Inflammatory macrophage treated with lipopolysaccharide for 4 hours (primary cell): ENCODE measurements around the gene ZNF536.
"Not testable (repeated sequence)": the region's sequence is repeated elsewhere in the genome, so short reads cannot be mapped to it uniquely, and the experiment has no call there.

Experiments
- DNase-seq: peaks from one replicate; pipeline ENCODE4 v3.0.0-alpha.2; 2020

The ZNF536 gene

DNA sequence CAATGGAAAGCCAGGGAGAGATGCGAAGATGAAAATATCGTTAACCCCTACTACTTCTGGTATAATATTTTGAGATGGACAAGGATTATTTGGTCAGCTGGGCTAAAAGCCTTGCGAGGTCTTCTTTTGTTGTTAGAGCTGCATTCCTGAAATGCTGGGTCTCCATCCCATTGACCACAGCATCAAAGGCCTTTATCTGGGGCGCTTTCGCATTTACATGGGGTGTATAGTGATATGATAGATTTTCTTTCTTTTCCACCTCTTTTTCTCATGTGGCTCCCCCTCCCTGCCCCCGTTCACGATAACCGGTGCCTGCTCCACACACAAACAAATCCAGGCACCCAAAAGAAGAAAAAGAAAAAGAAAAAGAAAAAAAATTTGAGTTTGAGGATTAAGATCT, 77.5 kb downstream of the ZNF536 start:
- DNase-seq: no peak

DNA sequence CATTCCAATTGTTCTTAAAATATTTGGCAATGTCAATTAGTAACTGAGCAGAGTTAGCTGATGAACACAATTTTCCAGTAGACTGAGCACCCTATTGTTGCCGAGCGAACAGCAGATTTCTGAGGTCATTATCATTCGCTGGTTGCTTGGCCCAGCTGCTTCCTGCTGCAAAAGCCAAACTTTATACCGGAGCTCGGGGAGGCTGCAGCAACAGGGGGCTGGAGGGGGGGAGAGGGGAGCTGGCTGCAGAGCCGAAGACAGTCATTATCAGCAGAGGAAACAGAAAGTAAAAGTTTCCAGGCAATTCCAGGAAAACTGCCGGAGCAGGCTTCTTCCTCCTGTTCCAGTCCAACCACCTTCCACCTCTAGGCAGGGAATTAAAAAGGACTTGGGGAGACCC, 77.9 kb downstream of the ZNF536 start:
- no peak for DNase-seq

DNA sequence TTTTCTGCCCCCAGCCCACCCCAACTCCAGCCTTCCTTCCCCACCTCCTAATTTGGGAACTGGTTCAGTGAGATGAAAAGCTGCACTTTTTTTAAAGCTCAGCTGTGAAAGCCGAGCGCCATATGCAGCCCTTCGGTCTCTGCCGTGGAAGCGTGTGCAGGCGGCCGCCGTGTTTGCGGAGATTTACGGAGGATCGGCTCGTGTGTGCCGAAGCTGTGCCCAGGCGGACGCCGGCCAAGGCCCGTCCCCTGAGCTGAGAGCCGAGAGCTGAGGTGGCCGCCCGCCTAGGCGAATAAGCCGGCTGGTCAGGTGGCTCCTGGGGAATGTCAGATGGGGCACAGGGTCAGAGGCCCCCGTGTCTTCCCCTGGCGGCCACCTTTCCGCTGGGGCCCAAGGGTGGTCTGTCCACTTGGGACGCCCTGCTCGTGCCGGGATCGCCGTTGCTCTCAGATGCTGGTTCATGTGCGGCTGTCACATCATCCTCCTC, 78.7 kb downstream of the ZNF536 start:
- no peak for DNase-seq

DNA sequence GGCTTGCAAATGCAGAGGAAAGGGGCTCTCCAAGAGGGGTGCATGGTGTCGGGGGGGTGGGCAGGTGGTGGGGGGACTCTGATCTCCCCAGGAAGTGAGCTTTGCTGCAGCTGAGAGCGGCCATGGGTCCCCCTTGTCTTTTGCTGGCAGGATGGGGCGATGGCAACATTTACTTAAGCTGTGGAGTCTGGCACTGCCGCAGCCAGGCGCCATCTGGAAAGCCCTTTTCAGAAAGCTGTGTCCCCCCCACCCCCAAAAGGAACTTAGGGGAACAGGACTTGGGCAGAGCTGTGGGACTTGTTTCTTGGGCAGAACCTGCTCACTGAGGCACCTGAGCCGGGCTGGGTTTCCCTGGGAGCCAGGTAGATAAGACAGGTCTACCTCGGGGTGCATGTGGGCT, 80.7 kb downstream of the ZNF536 start:
- DNase-seq: no peak

- no peak for DNase-seq
Measured at GRCh38 chr19:30453743-30454142, 81.6 kb downstream of the ZNF536 start.

GRCh38 chr19:30455881-30456280, 83.7 kb downstream of the ZNF536 start:
- no peak for DNase-seq

GRCh38 chr19:30457484-30457883, 85.3 kb downstream of the ZNF536 start:
- DNase-seq: no peak

DNA sequence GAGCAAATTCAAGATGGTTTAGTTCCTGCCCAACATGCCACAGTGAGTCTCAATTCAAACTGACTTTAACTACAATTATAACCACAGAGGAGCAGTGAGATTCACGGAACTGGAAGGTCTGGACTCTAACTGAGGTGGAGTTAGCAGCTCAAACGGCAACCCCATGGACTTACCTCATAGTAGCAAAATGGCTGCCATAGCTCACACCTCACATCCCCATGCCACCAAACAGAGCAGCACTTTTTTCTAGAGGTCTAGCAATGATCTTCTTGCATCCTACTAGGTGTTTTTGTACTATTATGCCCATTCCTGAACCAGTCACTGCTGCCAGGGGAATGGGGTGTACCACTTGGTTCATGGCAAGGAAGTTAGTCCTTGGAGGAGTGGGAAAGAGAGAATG, 87.7 kb downstream of the ZNF536 start:
- no peak for DNase-seq

- no peak for DNase-seq
Measured at GRCh38 chr19:30464162-30464561, 92.0 kb downstream of the ZNF536 start.

GRCh38 chr19:30466598-30466997, 94.4 kb downstream of the ZNF536 start:
- not testable (repeated sequence) for DNase-seq

GRCh38 chr19:30467239-30467638, 95.1 kb downstream of the ZNF536 start:
- no peak for DNase-seq

GRCh38 chr19:30469774-30470173, 97.6 kb downstream of the ZNF536 start:
- DNase-seq: no peak

DNA sequence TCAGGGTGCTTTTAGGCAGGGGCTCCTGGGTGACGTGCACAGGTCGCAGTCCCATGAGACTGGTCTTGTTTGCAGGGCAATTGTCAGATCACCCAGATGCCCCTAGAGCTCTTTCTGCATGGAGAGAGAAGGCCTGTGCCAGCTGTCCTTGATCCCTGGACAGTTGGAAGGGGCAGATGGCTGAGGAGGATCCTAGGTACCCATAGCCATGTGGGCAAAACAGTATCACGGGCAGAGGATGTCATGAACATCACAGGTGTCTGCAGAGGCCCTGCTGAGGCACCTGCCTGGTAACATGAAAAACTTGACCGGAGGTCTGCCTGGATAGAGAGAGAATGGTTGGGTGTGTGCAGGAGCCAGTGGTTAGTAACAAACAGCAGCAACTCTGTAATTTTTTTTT, 99.3 kb downstream of the ZNF536 start:
- no peak for DNase-seq

GRCh38 chr19:30473334-30473867, 101.2 kb downstream of the ZNF536 start:
- DNase-seq: no peak

- DNase-seq: no peak
Measured at GRCh38 chr19:30476997-30477396, 104.8 kb downstream of the ZNF536 start.

- no peak for DNase-seq
Measured at GRCh38 chr19:30479231-30479630, 107.0 kb downstream of the ZNF536 start.

DNA sequence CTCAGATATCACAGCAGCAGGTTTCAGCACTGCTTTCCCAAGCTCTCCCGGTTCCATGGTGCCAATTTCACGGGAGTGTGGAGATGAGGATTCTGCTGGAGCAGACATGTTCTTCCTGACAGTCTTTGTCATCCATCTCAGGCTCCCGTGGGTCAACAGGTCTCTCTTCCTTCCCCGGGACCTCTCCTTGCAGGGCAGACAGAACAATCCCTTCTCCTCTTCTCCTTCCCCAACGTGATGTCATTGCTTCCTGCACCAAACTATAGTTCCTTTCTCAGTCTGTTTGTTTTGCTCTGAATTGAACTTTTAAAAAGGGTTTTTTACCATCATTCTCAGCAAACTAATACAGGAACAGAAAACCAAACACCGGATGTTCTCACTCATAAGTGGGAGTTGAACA, 107.9 kb downstream of the ZNF536 start:
- DNase-seq: no peak

- DNase-seq: no peak
Measured at GRCh38 chr19:30481063-30481462, 108.9 kb downstream of the ZNF536 start.

DNA sequence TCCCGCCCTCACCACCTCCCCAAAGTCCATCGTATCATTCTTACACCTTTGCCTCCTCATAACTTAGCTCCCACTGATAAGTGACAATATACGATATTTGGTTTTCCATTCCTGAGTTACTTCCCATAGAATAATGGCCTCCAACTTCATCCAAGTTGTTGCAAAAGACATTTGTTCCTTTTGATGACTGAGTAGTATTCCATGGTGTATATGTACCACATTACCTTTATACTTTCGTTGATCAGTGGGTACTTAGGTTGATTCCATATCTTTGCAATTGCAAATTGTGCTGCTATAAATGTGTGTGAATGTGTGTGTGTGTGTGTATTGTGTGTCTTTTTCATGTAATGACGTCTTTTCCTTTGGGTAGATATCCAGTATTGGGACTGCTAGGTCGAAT, 109.6 kb downstream of the ZNF536 start:
- DNase-seq: no peak

DNA sequence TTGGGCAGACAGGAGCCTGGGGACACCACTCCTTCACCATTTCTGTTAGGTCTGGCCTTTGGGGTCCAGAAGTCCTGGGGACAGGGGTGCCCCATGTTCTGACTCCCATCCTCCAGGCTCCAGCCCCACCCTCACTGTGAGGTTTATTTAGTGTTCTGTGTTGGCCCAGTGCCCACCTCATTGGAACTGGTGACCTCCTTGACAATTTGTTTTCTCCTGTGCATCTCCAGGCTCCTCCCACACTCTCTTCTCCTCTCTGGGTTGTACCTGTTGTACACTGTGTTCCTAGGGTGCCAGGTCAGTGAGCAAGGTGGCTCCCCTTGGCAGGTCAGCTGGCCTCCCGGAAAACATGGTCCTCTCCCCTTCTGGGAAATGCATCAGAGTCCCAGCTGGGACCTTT, 110.8 kb downstream of the ZNF536 start:
- no peak for DNase-seq

DNA sequence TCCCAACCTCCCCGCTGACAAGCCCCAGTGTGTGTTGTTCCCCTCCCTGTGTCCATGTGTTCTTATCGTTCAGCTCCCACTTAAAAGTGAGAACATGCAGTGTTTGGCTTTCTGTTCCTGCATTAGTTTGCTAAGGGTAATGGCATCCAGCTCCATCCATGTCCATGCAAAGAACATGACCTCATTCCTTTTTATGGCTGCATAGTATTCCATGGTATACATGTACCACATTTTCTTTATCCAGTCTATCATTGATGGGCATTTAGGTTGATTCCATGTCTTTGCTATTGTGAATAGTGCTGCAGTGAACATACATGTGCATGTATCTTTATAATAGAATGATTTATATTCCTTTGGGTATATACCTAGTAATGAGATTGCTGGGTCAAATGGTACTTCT, 114.1 kb downstream of the ZNF536 start:
- not testable (repeated sequence) for DNase-seq

GRCh38 chr19:30487178-30487577, 115.0 kb downstream of the ZNF536 start:
- DNase-seq: no peak

DNA sequence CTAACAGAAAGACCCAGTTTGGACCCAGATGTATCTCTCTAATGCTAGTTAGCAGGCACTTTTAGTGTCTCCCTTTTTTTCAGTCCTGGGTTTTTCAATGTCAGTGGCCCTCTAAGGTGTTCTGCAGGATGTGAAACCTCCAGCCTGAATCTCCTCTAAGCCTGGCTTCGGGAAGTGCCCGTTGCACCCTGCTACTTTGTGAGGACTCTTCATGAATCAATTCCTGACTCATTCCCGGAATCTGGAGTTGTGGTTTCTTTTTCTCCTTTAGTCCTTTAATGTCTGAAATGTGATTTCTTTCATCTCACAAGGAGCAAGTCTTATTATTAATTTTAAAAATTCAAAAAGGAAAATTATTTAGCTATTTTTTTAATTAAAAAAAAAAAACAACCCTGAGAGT, 116.0 kb downstream of the ZNF536 start:
- DNase-seq: no peak

GRCh38 chr19:30490760-30491159, 118.6 kb downstream of the ZNF536 start:
- DNase-seq: no peak

DNA sequence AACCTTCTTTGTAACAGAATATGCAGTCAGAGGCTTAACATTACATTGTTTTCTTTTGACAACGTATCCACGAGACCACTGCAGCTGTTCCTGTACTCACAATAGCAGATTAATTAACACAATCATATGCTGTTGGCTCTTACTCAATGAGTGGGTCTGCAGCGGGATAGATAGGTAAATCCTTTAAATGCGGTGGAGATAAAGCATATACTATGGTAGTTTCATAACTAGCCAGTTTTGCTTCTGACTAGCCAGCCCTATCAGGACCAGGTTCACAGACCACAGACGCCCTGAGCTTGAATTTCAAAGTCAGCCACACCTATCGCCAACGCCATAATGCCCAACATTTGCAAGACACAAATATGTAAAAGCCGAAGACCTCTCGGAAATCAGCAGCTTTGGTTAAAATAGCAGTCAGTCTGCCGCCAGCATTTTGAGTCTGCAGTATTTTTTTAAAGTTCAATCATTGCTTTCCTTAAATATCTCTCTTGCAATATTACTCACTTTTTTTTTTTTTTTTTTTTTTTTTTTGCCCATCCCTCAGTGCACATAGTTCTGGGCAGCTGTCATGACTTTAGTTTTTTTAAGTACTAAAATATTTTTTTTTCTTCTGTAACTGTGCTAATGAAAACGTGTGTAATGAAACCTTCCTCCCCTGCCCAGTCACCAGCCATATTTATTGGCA, 120.5 kb downstream of the ZNF536 start:
- no peak for DNase-seq
